SK-N-SH (cell line): ENCODE data around the gene CCDC148. TPM values are rescaled to one million over a fixed set of nuclear protein-coding genes. Genes with fewer than 3 reads are reported as not detected.

Experiments
- CTCF ChIA-PET: fragments of 300-600, 350-600 bp; formaldehyde crosslinking; extraction: SDS; loops from one replicate; lab custom pipeline; 2021; lab: Yijun Ruan, JAX
- POLR2A ChIA-PET: fragments of 350-600 bp; sonication (Branson Sonifier 250); formaldehyde crosslinking; extraction: SDS; loops from one replicate; lab custom pipeline; 2020; ENCODE audit warnings: antibody characterized with exemption, inconsistent platforms; lab: Yijun Ruan, JAX
- DNase-seq: peaks from one replicate; pipeline ENCODE4 v3.0.0; 2012
- H2AFZ ChIP-seq: fragments of 200-600 bp; sonication (generic); 2 replicates; pipeline ENCODE4 v1.8.1; 2016; ENCODE audit warnings: antibody characterized with exemption, mild to moderate bottlenecking, low read depth
- H3F3A ChIP-seq: fragments of 200-600 bp; sonication (generic); replicated peaks from 2 replicates; pipeline ENCODE3; 2016; ENCODE audit warnings: antibody characterized with exemption, mild to moderate bottlenecking; ENCODE audit not compliant: insufficient read depth
- H3K27ac ChIP-seq, 2 experiments: fragments of 200-500 bp in 1 of 2; fragments of 200-600 bp in 1 of 2; sonication (Bioruptor generic) in 1 of 2; sonication (generic), shearing (Covaris generic) in 1 of 2; 2 replicates each; pipeline versions ENCODE4 v1.5.1 to v1.6.1; 2014 to 2016; ENCODE audit warnings: low read depth in 2 of 2, inconsistent platforms in 1 of 2, low read length in 1 of 2, mild to moderate bottlenecking in 1 of 2, mixed read lengths in 1 of 2
- H3K27me3 ChIP-seq: fragments of 200-600 bp; sonication (generic), shearing (Covaris generic); 2 replicates; pipeline ENCODE4 v1.6.1; 2016; ENCODE audit warnings: mixed run types; ENCODE audit not compliant: insufficient read depth
- H3K36me3 ChIP-seq, 2 experiments: fragments of 200-500 bp in 1 of 2; fragments of 200-600 bp in 1 of 2; sonication (Bioruptor generic) in 1 of 2; sonication (generic) in 1 of 2; replicated peaks in 1 of 2; 2 replicates each; pipeline versions ENCODE3 to v1.5.1; 2014 to 2016; ENCODE audit warnings: low read length in 1 of 2, mild to moderate bottlenecking in 1 of 2; ENCODE audit not compliant: insufficient read depth in 2 of 2, control insufficient read depth in 1 of 2
- H3K4me1 ChIP-seq, 2 experiments: fragments of 200-500 bp in 1 of 2; fragments of 200-600 bp in 1 of 2; sonication (Bioruptor generic) in 1 of 2; sonication (generic), shearing (Covaris generic) in 1 of 2; 2 replicates each; pipeline versions ENCODE4 v1.5.1 to v1.6.1; 2014 to 2016; ENCODE audit warnings: low read depth in 1 of 2, low read length in 1 of 2, mixed run types in 1 of 2; ENCODE audit not compliant: insufficient read depth in 2 of 2, control insufficient read depth in 1 of 2
- H3K4me2 ChIP-seq: fragments of 200-600 bp; sonication (generic), shearing (Covaris generic); 2 replicates; pipeline ENCODE4 v1.6.1; 2017; ENCODE audit warnings: mixed run types
- H3K4me3 ChIP-seq, 2 experiments: fragments of 200-500 bp in 1 of 2; fragments of 200-600 bp in 1 of 2; sonication (Bioruptor generic) in 1 of 2; sonication (generic), shearing (Covaris generic) in 1 of 2; 2 replicates each; pipeline versions ENCODE4 v1.5.1 to v1.8.1; 2014 to 2016; ENCODE audit warnings: low read depth in 2 of 2, inconsistent platforms in 1 of 2, low read length in 1 of 2, mild to moderate bottlenecking in 1 of 2, mixed read lengths in 1 of 2, moderate library complexity in 1 of 2
- H3K79me2 ChIP-seq: fragments of 200-600 bp; sonication (generic); 2 replicates; pipeline ENCODE4 v1.8.1; 2017; ENCODE audit warnings: mild to moderate bottlenecking; ENCODE audit not compliant: insufficient read depth
- H3K9ac ChIP-seq: fragments of 200-600 bp; sonication (generic); 2 replicates; pipeline ENCODE4 v1.6.1; 2017; ENCODE audit warnings: mixed run types
- H3K9me2 ChIP-seq: fragments of 200-600 bp; sonication (generic); 2 replicates; pipeline ENCODE4 v1.6.1; 2017; ENCODE audit warnings: mixed run types
- H3K9me3 ChIP-seq: fragments of 200-600 bp; sonication (generic); 2 replicates; pipeline ENCODE4 v1.6.1; 2017; ENCODE audit warnings: mixed run types, mild to moderate bottlenecking, moderate library complexity
- H4K20me1 ChIP-seq: fragments of 200-600 bp; sonication (generic); 2 replicates; pipeline ENCODE4 v1.6.1; 2017; ENCODE audit warnings: mild to moderate bottlenecking, mixed run types; ENCODE audit not compliant: insufficient read depth
- CHD2 ChIP-seq: fragments of 150-350 bp; IDR thresholded peaks from 2 replicates; pipeline ENCODE4 v1.6.1; 2018; ENCODE audit warnings: low read length; ENCODE audit not compliant: partially characterized antibody
- EP300 ChIP-seq, 2 experiments: IDR thresholded peaks; 2 replicates each; pipeline versions ENCODE4 v1.4.0 to v1.6.1; 2012; ENCODE audit warnings: borderline replicate concordance in 1 of 2, low read depth in 1 of 2, low read length in 1 of 2
- EZH2phosphoT487 ChIP-seq: fragments of 200-600 bp; sonication (generic); IDR thresholded peaks from 2 replicates; pipeline ENCODE4 v1.6.1; 2017; ENCODE audit warnings: low read depth, mixed run types, mild to moderate bottlenecking, antibody characterized with exemption, moderate library complexity, borderline replicate concordance
- FOSL2 ChIP-seq: IDR thresholded peaks from 2 replicates; pipeline ENCODE4 v1.4.0; 2012; ENCODE audit warnings: low read depth, mild to moderate bottlenecking, moderate library complexity, borderline replicate concordance
- FOXM1 ChIP-seq: IDR thresholded peaks from 2 replicates; pipeline ENCODE4 v1.4.0; 2012; ENCODE audit warnings: low read depth, mild to moderate bottlenecking
- GABPA ChIP-seq: IDR thresholded peaks from 2 replicates; pipeline ENCODE4 v1.4.0; 2012; ENCODE audit warnings: low read depth, mild to moderate bottlenecking
- GATA2 ChIP-seq: sonication (generic); formaldehyde crosslinking; IDR thresholded peaks from 2 replicates; pipeline ENCODE4 v1.5.0; 2020; ENCODE audit warnings: mild to moderate bottlenecking, missing genetic modification reagents
- IRF3 ChIP-seq: fragments of 150-350 bp; IDR thresholded peaks from 2 replicates; pipeline ENCODE4 v1.6.1; 2016; ENCODE audit warnings: mild to moderate bottlenecking, low read depth, low read length
- JUND ChIP-seq: IDR thresholded peaks from 2 replicates; pipeline ENCODE4 v1.4.0; 2012
- MAX ChIP-seq: IDR thresholded peaks from 2 replicates; pipeline ENCODE4 v1.4.0; 2012; ENCODE audit warnings: low read depth
- MXI1 ChIP-seq: IDR thresholded peaks from 2 replicates; pipeline ENCODE4 v1.6.1; 2012; ENCODE audit warnings: mild to moderate bottlenecking, low read depth, low read length, improper control_type of control experiment
- NRF1 ChIP-seq: IDR thresholded peaks from 2 replicates; pipeline ENCODE4 v1.6.1; 2012; ENCODE audit warnings: low read depth, mild to moderate bottlenecking, low read length
- POLR2AphosphoS5 ChIP-seq: IDR thresholded peaks from 2 replicates; pipeline ENCODE4 v1.6.1; 2012; ENCODE audit warnings: low read depth, low read length
- RFX5 ChIP-seq: IDR thresholded peaks from 2 replicates; pipeline ENCODE4 v1.6.1; 2012; ENCODE audit warnings: mild to moderate bottlenecking, improper control_type of control experiment, low read length
- RXRA ChIP-seq: IDR thresholded peaks from 2 replicates; pipeline ENCODE4 v1.4.0; 2012; ENCODE audit warnings: low read depth, mild to moderate bottlenecking, borderline replicate concordance
- SMC3 ChIP-seq: IDR thresholded peaks from 2 replicates; pipeline ENCODE4 v1.6.1; 2012; ENCODE audit warnings: low read depth, low read length, improper control_type of control experiment
- TEAD4 ChIP-seq: IDR thresholded peaks from 2 replicates; pipeline ENCODE4 v1.4.0; 2012; ENCODE audit warnings: mild to moderate bottlenecking, borderline replicate concordance; ENCODE audit not compliant: insufficient read depth
- USF1 ChIP-seq: IDR thresholded peaks from 2 replicates; pipeline ENCODE4 v1.4.0; 2012; ENCODE audit warnings: low read depth, borderline replicate concordance
- WGBS: methylation state at CpG from one replicate; pipeline ENCODE4 v1.1.6; 2017; ENCODE audit warnings: low lambda C conversion rate; 5-methylcytosine and 5-hydroxymethylcytosine counted together
- polyA plus RNA-seq, 3 experiments: library from polyadenylated mRNA; depleted of rRNA; stranded (reverse); fragments of >200 nt; gene quantifications; 2 replicates each; pipeline ENCODE4 v1.2.3, GENCODE V29; 2012

Gene CCDC148
- polyA plus RNA-seq, 1 of the 3 experiments (the other 2 are of a cell fraction), result 0.18 TPM

GRCh38 chr2:158482594-158482993 lies 26.0 kb upstream of the CCDC148 start:
- no peak overlapping the region for H3K27ac ChIP-seq
- CTCF ChIA-PET, result interaction anchor here (0.7 kb wide), 1 partner anchor 971 kb away, joined by 3 read pairs; no protein-coding TSS in a partner anchor
- POLR2A ChIA-PET, result no interaction called here

GRCh38 chr2:158481116-158481515 lies 24.6 kb upstream of the CCDC148 start:
- DNase-seq, result no peak
- Histone ChIP-seq H3K9me2 (no peaks in the 10 kb centered on the region), H3K4me1 (peaks cover 0 to 19% of the 10 kb centered on the region in 2 experiments; a peak in 1 of 4 replicates), H4K20me1 (no peaks in the 10 kb centered on the region), H3K79me2 (peaks cover 33% of the 10 kb centered on the region), H3K9me3 (no peaks in the 10 kb centered on the region), H3F3A (no peaks in the 10 kb centered on the region), H3K9ac (no peak overlapping the region), H3K27ac (no peak overlapping the region), H3K27me3 (no peaks in the 10 kb centered on the region), H3K4me2 (no peak overlapping the region), H3K36me3 (no peaks in the 10 kb centered on the region), H3K4me3 (no peak overlapping the region), H2AFZ (no peak overlapping the region)
- CTCF ChIA-PET, result interaction anchor here (1.2 kb wide), 1 partner anchor 9 kb away, joined by 4 read pairs; no protein-coding TSS in a partner anchor
- TF ChIP-seq EZH2phosphoT487, result no peak
- TF ChIP-seq RXRA, result no peak
- TF ChIP-seq CHD2, result no peak
- TF ChIP-seq EP300 (IDR thresholded peaks at IDR 0.05; ENCODE audit: borderline replicate concordance in 1 of 2, low read depth in 1 of 2, low read length in 1 of 2), result no peak
- TF ChIP-seq GATA2 (CRISPR knock-in tag), result no peak
- no peak for TF ChIP-seq RFX5
- TF ChIP-seq MAX, result no peak
- TF ChIP-seq FOSL2, result no peak
- TF ChIP-seq GABPA, result no peak
- TF ChIP-seq SMC3, result no peak
- POLR2A ChIA-PET, result no interaction called here
- WGBS, result 88% methylated on average over 1 of the region's 1 CpG

More at GRCh38 chr2:158482594-158482993, 26.0 kb upstream of the CCDC148 start:
- H3K79me2 ChIP-seq, result peaks cover 39% of the 10 kb centered on the region
- H3K9me2 ChIP-seq, result no peaks in the 10 kb centered on the region
- peaks cover 2% of the 10 kb centered on the region for H3F3A ChIP-seq
- no peaks in the 10 kb centered on the region for H4K20me1 ChIP-seq
- H2AFZ ChIP-seq, result no peak overlapping the region
- DNase-seq, result no peak
- no peaks in the 10 kb centered on the region for H3K36me3 ChIP-seq
- peak overlapping the region; percentile 8; the same call in 1 of the 2 replicates for H3K4me2 ChIP-seq
- H3K9me3 ChIP-seq, result no peaks in the 10 kb centered on the region
- TF ChIP-seq EP300 (IDR thresholded peaks at IDR 0.05; ENCODE audit: borderline replicate concordance in 1 of 2, low read depth in 1 of 2, low read length in 1 of 2) (no peak), JUND (peak; percentile 22; the same call in 1 of the 2 replicates), IRF3 (no peak), FOXM1 (no peak), MXI1 (no peak), NRF1 (no peak), FOSL2 (peak; percentile 27; the same call in 1 of the 2 replicates), SMC3 (no peak), POLR2AphosphoS5 (no peak), USF1 (no peak), TEAD4 (no peak)
- H3K9ac ChIP-seq, result no peak overlapping the region
- no peaks in the 10 kb centered on the region for H3K27me3 ChIP-seq
- no peak overlapping the region for H3K4me3 ChIP-seq
- H3K4me1 ChIP-seq, result peaks cover 0 to 26% of the 10 kb centered on the region in 2 experiments; a peak in 1 of 4 replicates
